Measurements from ENCODE around the gene HRH1.
"Not testable (repeated sequence)": the region's sequence is repeated elsewhere in the genome, so short reads cannot be mapped to it uniquely, and the experiment has no call there.

HRH1 gene

DNA sequence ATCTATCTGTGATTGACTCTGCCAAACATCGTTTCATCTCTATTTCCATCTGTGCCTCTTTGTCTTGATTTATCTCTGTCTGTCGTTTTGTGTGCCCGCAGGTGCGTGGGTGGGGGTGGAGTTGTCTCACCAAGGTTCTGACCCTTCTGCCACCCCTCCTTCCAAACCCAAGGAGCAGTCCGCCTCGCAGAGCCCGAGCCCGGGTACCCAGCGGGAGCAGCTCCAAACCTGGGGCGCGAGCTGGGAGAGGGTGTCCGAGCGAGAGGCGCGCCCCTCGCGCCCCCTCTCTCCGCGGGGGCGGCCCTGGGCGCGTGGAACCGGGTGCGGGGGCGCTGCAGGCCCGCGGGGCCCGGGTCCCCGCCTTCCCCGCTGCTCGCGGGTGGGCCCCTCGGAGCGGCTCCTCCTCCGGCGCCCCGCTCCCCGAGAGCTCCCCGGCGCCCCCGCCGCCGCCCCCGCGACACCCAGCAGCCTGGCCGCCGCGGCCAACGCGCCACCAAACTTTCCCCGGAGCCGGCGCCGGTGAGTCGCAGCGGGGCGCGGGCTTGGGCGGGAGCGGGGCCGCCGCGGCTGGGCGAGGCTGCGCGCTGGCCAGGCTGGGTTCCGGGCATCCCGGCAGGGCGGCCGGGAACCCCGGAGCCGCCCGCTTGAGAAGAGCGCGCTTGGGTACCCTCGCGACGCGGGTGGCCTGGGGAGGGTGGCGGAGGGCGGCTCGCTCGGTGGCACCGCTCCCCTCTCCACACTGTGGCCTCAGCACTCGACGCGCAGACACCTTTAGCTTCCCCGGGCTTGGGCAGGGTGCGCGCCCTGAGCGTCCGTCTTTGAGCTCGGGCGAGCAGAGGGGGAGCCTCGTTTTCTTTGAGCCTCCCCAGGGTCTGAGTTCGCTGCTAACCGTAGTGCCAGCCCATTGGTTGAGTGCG is at the start of gene HRH1:
HRH1 (plus strand) TSS at position 458 of the 917 bp plus-strand sequence. CDS start 104,545 bp downstream, outside the sequence.
- TF ChIP-seq CTCF (IDR thresholded peaks at IDR 0.05; ENCODE audit: low read depth, low read length) = no peak
- H3K4me3 ChIP-seq (ENCODE audit: low read depth, low read length) = peak within 1 kb of the TSS; percentile 97

GRCh38 chr3:11113316-11113715 is 41.0 kb upstream of the HRH1 start:
- H3K4me3 ChIP-seq (ENCODE audit: low read depth, low read length) = not testable (repeated sequence)

DNA sequence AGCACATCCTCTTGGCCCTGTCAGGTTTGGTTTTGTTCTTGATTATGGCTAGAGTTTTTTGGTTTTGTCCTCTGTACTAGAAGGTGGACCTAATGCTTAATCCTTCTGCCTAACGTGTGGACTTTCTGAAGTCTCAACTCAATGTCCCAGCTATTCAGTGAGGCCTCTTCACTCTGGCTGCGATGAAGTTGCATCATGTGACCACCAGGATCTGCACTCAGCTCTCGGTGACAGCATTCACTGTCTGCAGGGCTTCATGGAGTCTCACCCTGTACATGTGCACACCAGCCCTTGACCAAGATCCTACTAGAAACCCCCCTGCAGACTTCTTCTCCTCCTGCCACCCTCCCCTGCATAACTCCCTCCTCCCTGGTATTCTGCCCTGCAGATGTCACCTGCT is 38.7 kb upstream of the HRH1 start:
- TF ChIP-seq CTCF (IDR thresholded peaks at IDR 0.05; ENCODE audit: low read depth, low read length) = no peak

DNA sequence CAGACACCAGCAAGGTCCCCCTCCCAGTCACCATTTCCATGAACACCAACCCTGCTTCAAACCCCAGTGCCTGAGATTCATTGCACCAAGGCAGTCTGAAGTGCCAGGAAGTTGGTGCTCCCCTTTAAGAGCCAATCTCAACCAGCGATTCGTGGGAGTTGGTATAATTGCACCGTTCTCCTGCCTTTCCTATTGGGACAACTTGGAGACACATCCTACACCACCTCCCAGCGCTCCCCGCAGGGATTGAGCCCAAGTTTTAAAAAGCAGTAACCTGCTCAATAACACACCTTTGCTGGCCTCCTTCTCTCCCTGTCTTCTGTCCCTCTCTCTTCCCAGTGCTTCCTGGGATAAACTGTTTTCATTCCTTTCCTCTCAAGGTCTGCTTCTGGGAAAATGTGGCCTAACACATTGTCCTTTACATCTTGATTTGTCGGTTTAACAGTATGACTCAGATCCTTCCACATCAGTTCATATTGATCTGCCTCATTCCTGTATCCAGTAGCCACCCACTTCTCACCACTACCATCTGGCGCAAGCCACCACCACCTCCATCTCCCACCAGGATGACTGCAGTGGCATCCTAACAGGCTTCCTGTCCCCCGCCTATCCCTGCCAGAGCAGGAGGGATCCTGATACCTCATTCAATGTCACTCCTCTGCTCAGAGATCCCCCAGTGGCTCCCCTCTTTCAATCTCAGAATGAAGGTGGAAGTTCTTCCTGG is 37.8 kb upstream of the HRH1 start:
- no peak for TF ChIP-seq CTCF (IDR thresholded peaks at IDR 0.05; ENCODE audit: low read depth, low read length)
- no peak overlapping the region for H3K4me3 ChIP-seq (ENCODE audit: low read depth, low read length)

More for the DNA sequence above, 38.7 kb upstream of the HRH1 start:
- no peak overlapping the region for H3K4me3 ChIP-seq (ENCODE audit: low read depth, low read length)

GRCh38 chr3:11117591-11117990 is 36.7 kb upstream of the HRH1 start:
- TF ChIP-seq CTCF (IDR thresholded peaks at IDR 0.05; ENCODE audit: low read depth, low read length) = no peak
- H3K4me3 ChIP-seq (ENCODE audit: low read depth, low read length) = no peak overlapping the region

- no peak overlapping the region for H3K4me3 ChIP-seq (ENCODE audit: low read depth, low read length)
- TF ChIP-seq CTCF (IDR thresholded peaks at IDR 0.05; ENCODE audit: low read depth, low read length) = no peak
Measured at GRCh38 chr3:11118181-11118682, 36.1 kb upstream of the HRH1 start.

- TF ChIP-seq CTCF (IDR thresholded peaks at IDR 0.05; ENCODE audit: low read depth, low read length) = no peak
- no peak overlapping the region for H3K4me3 ChIP-seq (ENCODE audit: low read depth, low read length)
Measured at GRCh38 chr3:11120091-11120805, 34.0 kb upstream of the HRH1 start.

All from WI38 (cell line).